GM21786 (cell line): ENCODE results near the gene GSDMA.
"Not testable (repeated sequence)": the region's sequence is repeated elsewhere in the genome, so short reads cannot be mapped to it uniquely, and the experiment has no call there.

ENCODE experiments used
- ATAC-seq: cut with Tn5 transposase; IDR thresholded peaks from one replicate; pipeline ENCODE4 v1.9.1; 2021; ENCODE audit not compliant: unreplicated experiment

The GSDMA gene

GRCh38 chr17:39988206-39988810 is 25.5 kb downstream of the GSDMA start:
- ATAC-seq, result no peak

GRCh38 chr17:39994448-39994847 is 31.6 kb downstream of the GSDMA start:
- no peak for ATAC-seq

- no peak for ATAC-seq
Observed at GRCh38 chr17:39995438-39995837, 32.6 kb downstream of the GSDMA start.

DNA sequence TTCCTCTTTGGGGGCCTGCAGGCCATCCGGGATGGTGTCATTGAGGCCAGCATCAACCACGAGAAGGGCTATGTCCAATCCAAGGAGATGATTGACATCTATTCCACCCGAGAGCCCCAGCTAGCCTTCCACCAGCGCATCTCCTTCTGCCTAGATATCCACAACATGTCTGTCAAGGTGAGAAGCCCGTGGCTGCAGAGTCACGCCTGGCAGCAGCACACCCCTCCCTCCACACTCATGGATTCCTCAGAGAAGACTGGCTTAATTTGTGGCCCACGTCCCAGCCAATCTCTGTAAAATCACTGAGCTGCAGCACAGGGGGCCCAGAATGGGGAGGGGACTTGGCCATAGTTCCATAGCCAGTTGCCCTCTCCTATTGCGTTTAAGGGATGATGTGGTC is 33.4 kb downstream of the GSDMA start:
- ATAC-seq, result no peak

DNA sequence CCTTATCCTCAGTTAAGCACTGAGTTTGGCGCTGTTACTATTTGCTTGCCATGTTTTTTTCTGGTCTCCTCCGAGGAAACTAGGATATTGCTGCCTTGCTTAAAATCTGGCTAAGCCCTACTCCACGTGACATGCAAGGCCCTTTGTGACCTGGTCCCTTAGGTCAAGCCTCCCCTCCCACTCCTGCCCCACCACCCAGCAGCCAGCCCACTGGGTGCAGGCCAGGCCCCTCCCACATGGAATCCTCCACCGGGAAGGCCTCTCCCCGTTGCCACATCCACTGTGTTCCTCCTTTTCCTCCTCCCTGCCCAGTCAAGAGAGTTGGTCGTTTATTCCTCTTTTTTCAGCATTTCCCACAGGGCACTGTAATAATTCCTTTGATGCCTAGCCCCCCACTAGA is 34.0 kb downstream of the GSDMA start:
- ATAC-seq, result no peak

GRCh38 chr17:39997543-39997942 is 34.7 kb downstream of the GSDMA start:
- no peak for ATAC-seq

- ATAC-seq, result no peak
Observed at GRCh38 chr17:39999067-39999466, 36.3 kb downstream of the GSDMA start.

DNA sequence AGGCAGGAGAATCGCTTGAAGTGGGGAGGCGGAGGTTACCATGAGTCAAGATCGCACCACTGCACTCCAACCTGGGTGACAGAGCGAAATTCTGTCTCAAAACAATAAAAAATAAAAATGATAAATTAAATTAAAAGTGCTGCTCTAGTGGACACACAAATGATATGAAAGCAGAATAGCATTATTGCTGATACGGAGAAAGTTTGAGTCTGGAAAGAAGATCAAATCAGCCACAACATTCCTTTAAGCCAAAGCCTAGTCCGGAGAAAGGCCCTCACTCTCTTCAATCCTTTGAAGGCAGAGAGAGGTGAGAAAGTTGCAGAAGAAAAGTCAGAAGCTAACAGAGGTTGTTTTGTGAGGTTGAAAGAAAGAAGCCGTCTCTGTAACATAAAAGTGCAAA is 37.4 kb downstream of the GSDMA start:
- no peak for ATAC-seq

DNA sequence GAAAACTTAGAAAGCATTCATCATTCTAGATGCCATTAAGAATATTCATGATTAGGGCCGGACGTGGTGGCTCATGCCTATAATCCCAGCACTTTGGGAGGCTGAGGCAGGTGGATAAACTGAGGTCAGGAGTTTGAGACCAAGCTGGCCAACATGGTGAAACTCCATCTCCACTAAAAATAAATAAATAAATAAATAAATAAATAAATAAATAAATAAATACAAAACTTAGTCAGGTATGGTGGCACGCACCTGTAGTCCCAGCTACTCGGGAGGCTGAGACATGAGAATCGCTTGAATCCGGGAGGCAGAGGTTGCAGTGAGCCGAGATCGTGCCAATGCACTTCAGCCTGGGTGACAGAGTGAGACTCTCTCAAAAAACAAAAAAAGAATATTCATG is 38.5 kb downstream of the GSDMA start:
- not testable (repeated sequence) for ATAC-seq

- ATAC-seq, result no peak
Observed at GRCh38 chr17:40004072-40004471, 41.3 kb downstream of the GSDMA start.

GRCh38 chr17:40004712-40005111 is 41.9 kb downstream of the GSDMA start:
- ATAC-seq, result no peak

GRCh38 chr17:40005520-40005919 is 42.7 kb downstream of the GSDMA start:
- no peak for ATAC-seq

- ATAC-seq, result not testable (repeated sequence)
Observed at GRCh38 chr17:40010946-40011500, 48.2 kb downstream of the GSDMA start.

- not testable (repeated sequence) for ATAC-seq
Observed at GRCh38 chr17:40012017-40012647, 49.3 kb downstream of the GSDMA start.

GRCh38 chr17:40014375-40014980 is 51.7 kb downstream of the GSDMA start:
- ATAC-seq, result no peak

GRCh38 chr17:40015005-40015997 is 52.5 kb downstream of the GSDMA start, which contains the start of gene CSF3:
CSF3 (plus strand) TSS chr17:40015440; CDS start chr17:40015475, 35 bp downstream.
- ATAC-seq, result no peak

DNA sequence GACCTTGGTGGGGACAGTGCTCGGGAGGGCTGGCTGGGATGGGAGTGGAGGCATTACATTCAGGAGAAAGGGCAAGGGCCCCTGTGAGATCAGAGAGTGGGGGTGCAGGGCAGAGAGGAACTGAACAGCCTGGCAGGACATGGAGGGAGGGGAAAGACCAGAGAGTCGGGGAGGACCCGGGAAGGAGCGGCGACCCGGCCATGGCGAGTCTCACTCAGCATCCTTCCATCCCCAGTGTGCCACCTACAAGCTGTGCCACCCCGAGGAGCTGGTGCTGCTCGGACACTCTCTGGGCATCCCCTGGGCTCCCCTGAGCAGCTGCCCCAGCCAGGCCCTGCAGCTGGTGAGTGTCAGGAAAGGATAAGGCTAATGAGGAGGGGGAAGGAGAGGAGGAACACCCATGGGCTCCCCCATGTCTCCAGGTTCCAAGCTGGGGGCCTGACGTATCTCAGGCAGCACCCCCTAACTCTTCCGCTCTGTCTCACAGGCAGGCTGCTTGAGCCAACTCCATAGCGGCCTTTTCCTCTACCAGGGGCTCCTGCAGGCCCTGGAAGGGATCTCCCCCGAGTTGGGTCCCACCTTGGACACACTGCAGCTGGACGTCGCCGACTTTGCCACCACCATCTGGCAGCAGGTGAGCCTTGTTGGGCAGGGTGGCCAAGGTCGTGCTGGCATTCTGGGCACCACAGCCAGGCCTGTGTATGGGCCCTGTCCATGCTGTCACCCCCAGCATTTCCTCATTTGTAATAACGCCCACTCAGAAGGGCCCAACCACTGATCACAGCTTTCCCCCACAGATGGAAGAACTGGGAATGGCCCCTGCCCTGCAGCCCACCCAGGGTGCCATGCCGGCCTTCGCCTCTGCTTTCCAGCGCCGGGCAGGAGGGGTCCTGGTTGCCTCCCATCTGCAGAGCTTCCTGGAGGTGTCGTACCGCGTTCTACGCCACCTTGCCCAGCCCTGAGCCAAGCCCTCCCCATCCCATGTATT is 53.5 kb downstream of the GSDMA start:
- ATAC-seq, result no peak

DNA sequence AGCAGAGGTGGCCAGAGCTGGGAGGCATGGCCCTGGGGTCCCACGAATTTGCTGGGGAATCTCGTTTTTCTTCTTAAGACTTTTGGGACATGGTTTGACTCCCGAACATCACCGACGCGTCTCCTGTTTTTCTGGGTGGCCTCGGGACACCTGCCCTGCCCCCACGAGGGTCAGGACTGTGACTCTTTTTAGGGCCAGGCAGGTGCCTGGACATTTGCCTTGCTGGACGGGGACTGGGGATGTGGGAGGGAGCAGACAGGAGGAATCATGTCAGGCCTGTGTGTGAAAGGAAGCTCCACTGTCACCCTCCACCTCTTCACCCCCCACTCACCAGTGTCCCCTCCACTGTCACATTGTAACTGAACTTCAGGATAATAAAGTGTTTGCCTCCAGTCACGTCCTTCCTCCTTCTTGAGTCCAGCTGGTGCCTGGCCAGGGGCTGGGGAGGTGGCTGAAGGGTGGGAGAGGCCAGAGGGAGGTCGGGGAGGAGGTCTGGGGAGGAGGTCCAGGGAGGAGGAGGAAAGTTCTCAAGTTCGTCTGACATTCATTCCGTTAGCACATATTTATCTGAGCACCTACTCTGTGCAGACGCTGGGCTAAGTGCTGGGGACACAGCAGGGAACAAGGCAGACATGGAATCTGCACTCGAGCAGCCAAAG is 54.7 kb downstream of the GSDMA start:
- no peak for ATAC-seq
